ENCODE measurements around the gene ABLIM3.

ABLIM3 gene

DNA sequence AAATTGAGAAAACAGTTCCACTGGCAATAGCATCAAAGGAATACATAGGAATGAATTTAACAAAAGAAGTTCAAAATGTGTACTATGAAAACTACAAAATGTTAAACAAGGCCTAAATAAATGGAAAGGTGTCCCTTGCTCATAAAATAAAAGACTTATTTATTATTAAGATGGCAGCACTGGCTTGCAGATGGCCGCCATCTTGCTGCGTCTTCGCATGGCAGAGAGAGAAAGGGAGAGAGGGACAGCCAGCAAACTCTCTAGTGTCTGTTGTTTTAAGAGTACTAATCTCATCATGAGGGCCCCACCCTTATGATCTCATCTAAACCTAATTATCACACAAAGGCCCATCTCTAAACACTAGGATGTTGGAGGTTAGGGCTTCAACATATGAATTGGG, 47.1 kb downstream of the ABLIM3 start:
- Histone ChIP-seq H3K9me3 (ENCODE audit: control insufficient read depth in 2 of 2, low read length in 2 of 2) (no peaks in the 10 kb centered on the region), H3K4me1 (ENCODE audit: control insufficient read depth, insufficient read depth, low read length) (no peaks in the 10 kb centered on the region), H3K27ac (ENCODE audit: low read length) (no peak overlapping the region), H3K27me3 (ENCODE audit: control insufficient read depth in 1 of 2, insufficient read depth in 2 of 2, low read length in 2 of 2) (no peaks in the 10 kb centered on the region), H3K9ac (ENCODE audit: low read length in 2 of 2) (no peak overlapping the region), H3K36me3 (ENCODE audit: control insufficient read depth in 2 of 2, insufficient read depth in 2 of 2, low read length in 2 of 2) (no peaks in the 10 kb centered on the region), H3K4me3 (ENCODE audit: low read length in 2 of 2) (no peak overlapping the region)

DNA sequence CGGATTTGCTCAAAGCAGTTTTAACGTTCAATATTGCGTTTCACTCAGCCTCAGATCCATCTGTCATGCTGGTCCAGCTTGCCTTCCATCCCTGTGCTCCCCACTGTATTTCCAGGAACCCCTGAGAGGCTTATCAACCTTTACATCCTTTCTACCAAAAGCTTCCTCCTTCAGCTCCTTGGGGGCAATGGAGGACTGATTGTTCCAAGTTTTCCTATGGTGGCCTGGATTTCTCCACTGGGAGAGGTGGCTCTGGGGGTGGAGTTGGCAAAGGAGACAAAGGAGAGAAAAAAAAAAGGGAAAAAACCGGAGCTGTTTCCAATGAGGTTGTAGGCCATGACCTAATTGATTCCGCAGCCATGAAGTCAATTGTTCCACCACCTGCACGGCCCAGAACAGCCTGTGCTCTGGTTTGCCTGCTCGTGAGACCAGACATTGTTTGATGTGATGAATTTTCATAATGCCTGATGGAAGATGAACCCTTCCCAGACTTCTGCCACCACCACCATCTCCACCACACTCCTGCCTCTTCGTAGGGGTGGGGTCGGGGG, 54.1 kb downstream of the ABLIM3 start:
- Histone ChIP-seq H3K4me1 (ENCODE audit: control insufficient read depth, insufficient read depth, low read length) (no peaks in the 10 kb centered on the region), H3K4me3 (ENCODE audit: low read length in 2 of 2) (no peak overlapping the region), H3K36me3 (ENCODE audit: control insufficient read depth in 2 of 2, insufficient read depth in 2 of 2, low read length in 2 of 2) (no peaks in the 10 kb centered on the region), H3K9me3 (ENCODE audit: control insufficient read depth in 2 of 2, low read length in 2 of 2) (no peaks in the 10 kb centered on the region), H3K27me3 (ENCODE audit: control insufficient read depth in 1 of 2, insufficient read depth in 2 of 2, low read length in 2 of 2) (no peaks in the 10 kb centered on the region), H3K9ac (ENCODE audit: low read length in 2 of 2) (no peak overlapping the region), H3K27ac (ENCODE audit: low read length) (no peak overlapping the region)

DNA sequence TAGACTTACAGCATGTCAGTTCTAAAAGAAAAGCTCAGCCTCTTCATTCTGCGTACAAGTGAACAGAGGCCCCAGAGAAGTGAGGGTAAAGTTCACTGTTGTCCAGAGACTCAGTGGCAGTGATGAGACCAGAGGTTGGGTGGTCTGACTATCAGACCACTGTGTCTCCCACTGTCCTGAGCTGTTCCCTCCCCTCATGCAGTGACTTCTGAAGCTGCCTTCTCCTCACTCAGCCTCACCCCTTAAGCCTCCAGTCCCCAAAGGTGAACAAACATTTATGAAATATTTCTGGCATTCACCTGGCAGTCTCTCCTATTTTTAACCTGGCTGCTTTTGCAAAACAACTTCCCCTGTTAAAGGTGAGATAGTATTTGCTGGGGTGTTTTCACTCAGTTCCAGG, 54.7 kb downstream of the ABLIM3 start:
- Histone ChIP-seq H3K27me3 (ENCODE audit: control insufficient read depth in 1 of 2, insufficient read depth in 2 of 2, low read length in 2 of 2) (no peaks in the 10 kb centered on the region), H3K4me1 (ENCODE audit: control insufficient read depth, insufficient read depth, low read length) (no peaks in the 10 kb centered on the region), H3K9me3 (ENCODE audit: control insufficient read depth in 2 of 2, low read length in 2 of 2) (no peaks in the 10 kb centered on the region), H3K36me3 (ENCODE audit: control insufficient read depth in 2 of 2, insufficient read depth in 2 of 2, low read length in 2 of 2) (no peaks in the 10 kb centered on the region), H3K27ac (ENCODE audit: low read length) (no peak overlapping the region), H3K9ac (ENCODE audit: low read length in 2 of 2) (no peak overlapping the region), H3K4me3 (ENCODE audit: low read length in 2 of 2) (no peak overlapping the region)

DNA sequence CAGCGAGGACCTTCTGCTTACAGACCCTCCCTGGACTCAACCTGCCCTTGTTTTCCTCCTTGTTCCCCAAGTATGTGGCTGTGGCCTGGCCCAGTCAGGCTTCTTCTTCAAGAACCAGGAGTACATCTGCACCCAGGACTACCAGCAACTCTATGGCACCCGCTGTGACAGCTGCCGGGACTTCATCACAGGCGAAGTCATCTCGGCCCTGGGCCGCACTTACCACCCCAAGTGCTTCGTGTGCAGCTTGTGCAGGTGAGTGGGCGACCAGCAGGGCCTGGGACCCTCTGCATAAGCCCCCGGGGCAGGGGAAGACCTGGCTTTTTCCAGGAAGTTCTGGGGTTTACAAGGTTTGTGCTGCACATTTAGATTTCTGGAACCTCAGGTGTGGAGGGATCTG, 56.9 kb downstream of the ABLIM3 start:
- no peak overlapping the region for H3K9ac ChIP-seq (ENCODE audit: low read length in 2 of 2)
- H3K27me3 ChIP-seq (ENCODE audit: control insufficient read depth in 1 of 2, insufficient read depth in 2 of 2, low read length in 2 of 2): no peaks in the 10 kb centered on the region
- H3K9me3 ChIP-seq (ENCODE audit: control insufficient read depth in 2 of 2, low read length in 2 of 2): no peaks in the 10 kb centered on the region
- H3K36me3 ChIP-seq (ENCODE audit: control insufficient read depth in 2 of 2, insufficient read depth in 2 of 2, low read length in 2 of 2): peaks cover 0 to 1% of the 10 kb centered on the region in 2 donors
- no peak overlapping the region for H3K27ac ChIP-seq (ENCODE audit: low read length)
- no peaks in the 10 kb centered on the region for H3K4me1 ChIP-seq (ENCODE audit: control insufficient read depth, insufficient read depth, low read length)
- no peak overlapping the region for H3K4me3 ChIP-seq (ENCODE audit: low read length in 2 of 2)

DNA sequence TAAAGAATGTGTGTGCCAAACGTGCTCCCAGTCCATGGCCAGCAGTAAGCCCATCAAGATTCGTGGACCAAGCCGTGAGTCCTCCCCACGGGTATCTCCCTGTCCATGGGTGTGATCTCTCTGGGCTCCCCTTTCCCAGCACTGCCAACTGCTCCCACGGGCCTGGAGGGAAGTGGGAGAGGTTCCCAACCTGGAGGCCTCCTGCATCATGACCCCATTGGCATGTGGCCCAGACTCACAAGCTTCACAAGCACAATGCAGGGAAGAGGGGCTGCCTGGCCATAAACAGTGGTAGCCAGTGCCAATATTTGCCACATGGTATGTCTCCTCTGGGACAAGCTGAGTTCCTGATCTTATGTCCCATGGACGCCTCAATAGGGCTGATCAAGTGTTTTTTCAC, 59.1 kb downstream of the ABLIM3 start:
- Histone ChIP-seq H3K27me3 (ENCODE audit: control insufficient read depth in 1 of 2, insufficient read depth in 2 of 2, low read length in 2 of 2) (no peaks in the 10 kb centered on the region), H3K4me1 (ENCODE audit: control insufficient read depth, insufficient read depth, low read length) (peaks cover 4% of the 10 kb centered on the region), H3K27ac (ENCODE audit: low read length) (no peak overlapping the region), H3K9ac (ENCODE audit: low read length in 2 of 2) (no peak overlapping the region), H3K4me3 (ENCODE audit: low read length in 2 of 2) (no peak overlapping the region), H3K9me3 (ENCODE audit: control insufficient read depth in 2 of 2, low read length in 2 of 2) (no peaks in the 10 kb centered on the region), H3K36me3 (ENCODE audit: control insufficient read depth in 2 of 2, insufficient read depth in 2 of 2, low read length in 2 of 2) (peaks cover 0 to 5% of the 10 kb centered on the region in 2 donors)

DNA sequence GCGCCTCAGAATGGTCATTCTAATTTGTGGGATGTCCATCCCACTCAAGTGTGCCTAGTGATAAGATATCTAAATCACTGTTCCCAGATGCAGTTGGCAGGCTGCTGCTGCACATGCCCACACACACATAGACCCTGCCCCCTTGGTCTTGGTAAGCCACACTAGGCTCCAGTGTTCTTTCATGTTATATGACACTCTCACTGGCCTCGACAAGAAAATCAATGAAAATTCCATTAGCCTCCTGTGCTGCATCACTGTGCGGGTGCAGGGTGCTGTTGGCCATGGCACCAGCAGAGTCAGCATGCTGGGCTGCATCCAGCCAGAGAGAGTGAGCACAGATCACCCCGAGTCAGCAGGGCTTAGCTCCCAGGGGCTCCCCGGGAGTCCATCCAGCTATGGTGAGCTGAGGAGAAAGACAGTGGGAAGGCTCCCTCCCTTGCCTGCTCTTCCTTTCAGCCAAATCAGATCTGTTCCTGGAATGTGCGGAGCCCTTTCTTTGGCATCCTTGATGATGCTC, 59.9 kb downstream of the ABLIM3 start:
- H3K36me3 ChIP-seq (ENCODE audit: control insufficient read depth in 2 of 2, insufficient read depth in 2 of 2, low read length in 2 of 2): peaks cover 0 to 5% of the 10 kb centered on the region in 2 donors

DNA sequence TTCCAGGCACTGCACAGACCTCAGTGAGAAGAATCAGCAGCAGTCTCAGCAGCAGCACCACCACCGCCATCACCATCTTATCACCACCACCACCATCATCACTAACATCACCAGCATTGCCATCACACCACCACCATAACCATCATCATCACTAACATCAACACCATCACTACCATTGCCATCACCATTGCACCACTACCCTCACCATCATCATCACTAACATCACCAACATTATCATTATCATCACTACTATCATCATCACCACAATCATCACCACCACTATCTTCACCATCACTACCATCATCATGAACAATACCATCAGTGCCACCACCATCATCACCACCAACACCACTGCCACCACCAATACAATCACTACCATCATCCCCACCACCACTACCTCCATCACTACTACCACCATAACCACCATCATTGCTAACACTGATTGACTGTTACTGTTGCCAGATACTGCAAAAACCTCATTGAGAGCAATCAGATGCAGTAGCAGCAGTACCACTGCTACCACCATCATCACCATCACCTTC, 61.7 kb downstream of the ABLIM3 start:
- Histone ChIP-seq H3K4me1 (ENCODE audit: control insufficient read depth, insufficient read depth, low read length) (peaks cover 4% of the 10 kb centered on the region), H3K4me3 (ENCODE audit: low read length in 2 of 2) (no peak overlapping the region), H3K27ac (ENCODE audit: low read length) (no peak overlapping the region), H3K9ac (ENCODE audit: low read length in 2 of 2) (no peak overlapping the region), H3K27me3 (ENCODE audit: control insufficient read depth in 1 of 2, insufficient read depth in 2 of 2, low read length in 2 of 2) (no peaks in the 10 kb centered on the region), H3K36me3 (ENCODE audit: control insufficient read depth in 2 of 2, insufficient read depth in 2 of 2, low read length in 2 of 2) (peaks cover 0 to 5% of the 10 kb centered on the region in 2 donors), H3K9me3 (ENCODE audit: control insufficient read depth in 2 of 2, low read length in 2 of 2) (no peaks in the 10 kb centered on the region)

More for the DNA sequence above, 59.9 kb downstream of the ABLIM3 start:
- no peak overlapping the region for H3K4me3 ChIP-seq (ENCODE audit: low read length in 2 of 2)
- no peak overlapping the region for H3K27ac ChIP-seq (ENCODE audit: low read length)
- H3K9ac ChIP-seq (ENCODE audit: low read length in 2 of 2): no peak overlapping the region
- no peaks in the 10 kb centered on the region for H3K9me3 ChIP-seq (ENCODE audit: control insufficient read depth in 2 of 2, low read length in 2 of 2)
- H3K27me3 ChIP-seq (ENCODE audit: control insufficient read depth in 1 of 2, insufficient read depth in 2 of 2, low read length in 2 of 2): no peaks in the 10 kb centered on the region
- peaks cover 4% of the 10 kb centered on the region for H3K4me1 ChIP-seq (ENCODE audit: control insufficient read depth, insufficient read depth, low read length)

DNA sequence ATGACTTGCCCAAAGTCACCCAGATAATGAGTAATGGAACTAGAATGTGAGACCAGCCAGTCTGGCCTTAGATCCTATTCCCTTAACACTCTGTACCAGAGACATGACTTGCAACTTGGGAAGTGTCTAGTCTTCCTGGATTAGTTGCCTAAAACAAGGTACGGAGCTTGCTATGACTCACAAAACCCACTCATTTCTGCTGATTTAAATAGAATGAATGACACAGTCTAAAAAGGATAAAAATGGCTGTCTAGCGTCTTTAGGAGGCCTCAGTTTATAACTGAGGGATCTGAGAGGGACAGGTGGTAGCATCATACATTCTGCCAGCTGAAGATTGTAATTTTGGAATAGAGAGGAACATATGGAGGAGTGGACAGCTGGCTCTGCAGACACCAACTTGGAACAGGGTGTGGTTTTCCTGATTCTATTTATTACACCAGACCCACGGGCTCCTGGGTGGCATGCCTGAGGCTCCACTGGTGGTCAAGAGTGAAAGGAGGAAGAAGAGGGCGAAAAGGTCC, 62.7 kb downstream of the ABLIM3 start:
- Histone ChIP-seq H3K4me1 (ENCODE audit: control insufficient read depth, insufficient read depth, low read length) (peaks cover 4% of the 10 kb centered on the region), H3K9me3 (ENCODE audit: control insufficient read depth in 2 of 2, low read length in 2 of 2) (no peaks in the 10 kb centered on the region), H3K27me3 (ENCODE audit: control insufficient read depth in 1 of 2, insufficient read depth in 2 of 2, low read length in 2 of 2) (no peaks in the 10 kb centered on the region), H3K4me3 (ENCODE audit: low read length in 2 of 2) (no peak overlapping the region), H3K27ac (ENCODE audit: low read length) (no peak overlapping the region), H3K9ac (ENCODE audit: low read length in 2 of 2) (no peak overlapping the region), H3K36me3 (ENCODE audit: control insufficient read depth in 2 of 2, insufficient read depth in 2 of 2, low read length in 2 of 2) (peaks cover 0 to 5% of the 10 kb centered on the region in 2 donors)

DNA sequence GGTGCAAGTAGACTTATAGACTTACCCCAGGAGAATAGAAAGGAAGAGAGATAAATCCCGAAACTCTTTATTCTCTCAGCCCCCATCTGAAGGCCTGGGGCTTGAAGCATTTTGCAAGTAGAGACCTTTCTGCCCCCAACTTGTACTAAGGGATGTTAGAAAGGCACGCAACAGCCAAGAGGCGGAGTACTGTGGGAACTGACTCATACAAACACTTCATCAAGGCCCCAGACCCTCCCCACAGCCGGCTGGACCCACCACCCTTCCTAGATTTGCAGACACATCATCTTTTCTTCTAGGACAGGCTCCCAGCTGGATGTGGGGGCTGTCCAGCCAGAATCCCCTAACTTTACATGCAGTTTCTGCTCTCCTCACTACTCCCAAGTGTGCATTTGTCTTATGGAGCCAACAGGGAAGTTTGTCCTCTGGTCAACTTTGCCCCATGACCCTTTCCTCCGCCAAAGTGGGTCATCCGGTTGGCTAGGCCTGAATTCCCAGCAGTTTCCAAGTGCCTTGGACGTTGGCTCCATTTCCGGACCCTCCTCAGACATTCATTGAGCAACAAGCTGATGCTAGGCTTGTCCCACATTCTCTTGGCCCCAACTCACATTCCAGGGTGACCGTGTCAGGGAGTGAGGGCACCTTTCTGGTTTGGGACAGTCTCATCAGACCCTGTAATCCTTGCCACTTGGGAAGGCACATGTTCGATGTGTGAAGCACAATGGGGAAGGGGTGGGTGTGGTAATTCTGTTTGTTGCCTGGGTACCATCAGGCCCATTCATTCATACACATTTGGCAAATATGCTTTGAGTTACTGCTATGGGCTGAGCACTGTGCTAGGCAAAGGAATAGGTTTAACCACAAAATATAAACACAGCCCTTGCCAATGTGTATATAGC, 64.6 kb downstream of the ABLIM3 start:
- Histone ChIP-seq H3K4me3 (ENCODE audit: low read length in 2 of 2) (no peak overlapping the region), H3K4me1 (ENCODE audit: control insufficient read depth, insufficient read depth, low read length) (peaks cover 4% of the 10 kb centered on the region), H3K27me3 (ENCODE audit: control insufficient read depth in 1 of 2, insufficient read depth in 2 of 2, low read length in 2 of 2) (no peaks in the 10 kb centered on the region), H3K27ac (ENCODE audit: low read length) (no peak overlapping the region), H3K9ac (ENCODE audit: low read length in 2 of 2) (no peak overlapping the region), H3K9me3 (ENCODE audit: control insufficient read depth in 2 of 2, low read length in 2 of 2) (no peaks in the 10 kb centered on the region), H3K36me3 (ENCODE audit: control insufficient read depth in 2 of 2, insufficient read depth in 2 of 2, low read length in 2 of 2) (peaks cover 0 to 5% of the 10 kb centered on the region in 2 donors)

DNA sequence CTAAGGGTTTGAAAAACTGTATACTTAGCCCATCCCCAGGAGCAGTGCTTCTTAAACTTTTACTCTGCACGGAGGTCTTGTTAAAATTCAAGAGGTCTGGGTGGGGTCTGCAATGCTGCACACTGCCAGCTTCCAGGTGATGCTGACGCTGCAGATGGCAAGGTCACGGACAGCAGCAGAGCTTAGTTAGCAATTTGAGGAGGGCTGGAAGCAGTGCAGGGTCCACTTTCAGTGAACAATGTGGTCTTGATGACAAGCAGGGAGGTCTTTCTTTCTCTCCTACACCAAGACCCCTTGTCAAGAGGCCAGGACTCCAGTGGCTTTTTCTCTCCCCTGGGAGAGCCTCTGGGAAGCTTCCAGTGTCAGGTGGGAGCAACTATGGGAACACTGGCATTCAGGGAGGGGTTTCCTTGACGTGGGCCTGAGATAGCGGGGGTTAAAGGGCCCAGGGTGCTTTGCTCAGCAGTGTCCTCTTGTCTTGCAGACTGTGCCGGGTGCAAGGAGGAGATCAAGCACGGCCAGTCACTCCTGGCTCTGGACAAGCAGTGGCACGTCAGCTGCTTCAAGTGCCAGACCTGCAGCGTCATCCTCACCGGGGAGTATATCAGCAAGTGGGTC, 65.3 kb downstream of the ABLIM3 start:
- H3K4me1 ChIP-seq (ENCODE audit: control insufficient read depth, insufficient read depth, low read length): peaks cover 4% of the 10 kb centered on the region
- no peaks in the 10 kb centered on the region for H3K27me3 ChIP-seq (ENCODE audit: control insufficient read depth in 1 of 2, insufficient read depth in 2 of 2, low read length in 2 of 2)
- H3K4me3 ChIP-seq (ENCODE audit: low read length in 2 of 2): no peak overlapping the region
- H3K27ac ChIP-seq (ENCODE audit: low read length): no peak overlapping the region
- peaks cover 0 to 5% of the 10 kb centered on the region in 2 donors for H3K36me3 ChIP-seq (ENCODE audit: control insufficient read depth in 2 of 2, insufficient read depth in 2 of 2, low read length in 2 of 2)
- H3K9ac ChIP-seq (ENCODE audit: low read length in 2 of 2): no peak overlapping the region
- no peaks in the 10 kb centered on the region for H3K9me3 ChIP-seq (ENCODE audit: control insufficient read depth in 2 of 2, low read length in 2 of 2)

Data from stomach smooth muscle (tissue), 2 donors.